Measurements from ENCODE around the gene ECT2. TPM values are rescaled to one million over a fixed set of nuclear protein-coding genes. Genes with fewer than 3 reads are reported as not detected.

The ECT2 gene
- polyA plus RNA-seq, 1 donor from 2014 or later, result 6.3 TPM

DNA sequence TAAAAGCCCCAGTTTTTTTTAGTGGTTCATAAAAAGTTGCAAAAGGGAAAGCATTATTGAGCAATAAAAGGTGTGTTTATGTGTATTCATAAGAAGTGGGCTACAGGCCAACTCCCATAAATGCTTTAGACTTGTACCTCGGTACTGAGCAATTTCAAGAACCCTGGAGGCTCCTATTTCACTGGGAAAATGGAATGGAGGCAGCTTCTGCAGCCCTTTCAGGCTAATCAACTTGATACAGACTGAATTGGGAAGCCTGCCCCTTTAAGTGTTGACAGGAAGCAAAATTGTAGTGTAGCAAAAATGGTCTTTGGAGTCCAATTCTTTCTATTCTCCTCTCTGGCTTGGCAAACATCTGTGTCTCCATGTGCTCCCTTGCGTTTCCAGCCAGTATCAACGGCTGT is 118.8 kb downstream of the ECT2 start:
- H2AFZ ChIP-seq (ENCODE audit: low read depth, low read length), result no peak overlapping the region
- no peaks in the 10 kb centered on the region for H3K36me3 ChIP-seq (ENCODE audit: insufficient read depth, low read length)
- H3K79me2 ChIP-seq (replicated peaks; ENCODE audit: insufficient read depth, low read length), result no peaks in the 10 kb centered on the region

GRCh38 chr3:172869784-172870518 is 119.4 kb downstream of the ECT2 start:
- no peak overlapping the region for H3K4me3 ChIP-seq (ENCODE audit: low read length)
- H3K9me2 ChIP-seq (ENCODE audit: insufficient read depth, low read length), result no peaks in the 10 kb centered on the region
- no peak overlapping the region for H3K27ac ChIP-seq (ENCODE audit: low read length)
- no peaks in the 10 kb centered on the region for H3K36me3 ChIP-seq (ENCODE audit: insufficient read depth, low read length)
- no peak overlapping the region for H3K9ac ChIP-seq (ENCODE audit: low read length)
- H3K4me2 ChIP-seq (ENCODE audit: low read length), result no peak overlapping the region
- H3K79me2 ChIP-seq (replicated peaks; ENCODE audit: insufficient read depth, low read length), result no peaks in the 10 kb centered on the region
- H2AFZ ChIP-seq (ENCODE audit: low read depth, low read length), result no peak overlapping the region
- H4K20me1 ChIP-seq (ENCODE audit: insufficient read depth), result no peaks in the 10 kb centered on the region
- H3K27me3 ChIP-seq (ENCODE audit: insufficient read depth, low read depth, low read length), result no peaks in the 10 kb centered on the region
- no peaks in the 10 kb centered on the region for H3K9me3 ChIP-seq (ENCODE audit: low read length)
- no peaks in the 10 kb centered on the region for H3F3A ChIP-seq (ENCODE audit: insufficient read depth, low read length, poor library complexity, severe bottlenecking)
- TF ChIP-seq CTCF (IDR thresholded peaks at IDR 0.05; ENCODE audit: poor library complexity, severe bottlenecking) (no peak), SMC3 (conservative IDR thresholded peaks at IDR 0.05; ENCODE audit: poor library complexity) (no peak), MXI1 (conservative IDR thresholded peaks at IDR 0.05; ENCODE audit: poor library complexity, severe bottlenecking) (no peak), POLR2AphosphoS5 (IDR thresholded peaks at IDR 0.05) (no peak), EZH2 (IDR thresholded peaks at IDR 0.05; ENCODE audit: borderline replicate concordance, insufficient read depth, low read length, poor library complexity, severe bottlenecking) (no peak), TAF1 (IDR thresholded peaks at IDR 0.05; ENCODE audit: low read depth) (no peak), EP300 (conservative IDR thresholded peaks at IDR 0.05; ENCODE audit: poor library complexity, severe bottlenecking) (no peak)
- TF ChIP-seq, protein P1, sequence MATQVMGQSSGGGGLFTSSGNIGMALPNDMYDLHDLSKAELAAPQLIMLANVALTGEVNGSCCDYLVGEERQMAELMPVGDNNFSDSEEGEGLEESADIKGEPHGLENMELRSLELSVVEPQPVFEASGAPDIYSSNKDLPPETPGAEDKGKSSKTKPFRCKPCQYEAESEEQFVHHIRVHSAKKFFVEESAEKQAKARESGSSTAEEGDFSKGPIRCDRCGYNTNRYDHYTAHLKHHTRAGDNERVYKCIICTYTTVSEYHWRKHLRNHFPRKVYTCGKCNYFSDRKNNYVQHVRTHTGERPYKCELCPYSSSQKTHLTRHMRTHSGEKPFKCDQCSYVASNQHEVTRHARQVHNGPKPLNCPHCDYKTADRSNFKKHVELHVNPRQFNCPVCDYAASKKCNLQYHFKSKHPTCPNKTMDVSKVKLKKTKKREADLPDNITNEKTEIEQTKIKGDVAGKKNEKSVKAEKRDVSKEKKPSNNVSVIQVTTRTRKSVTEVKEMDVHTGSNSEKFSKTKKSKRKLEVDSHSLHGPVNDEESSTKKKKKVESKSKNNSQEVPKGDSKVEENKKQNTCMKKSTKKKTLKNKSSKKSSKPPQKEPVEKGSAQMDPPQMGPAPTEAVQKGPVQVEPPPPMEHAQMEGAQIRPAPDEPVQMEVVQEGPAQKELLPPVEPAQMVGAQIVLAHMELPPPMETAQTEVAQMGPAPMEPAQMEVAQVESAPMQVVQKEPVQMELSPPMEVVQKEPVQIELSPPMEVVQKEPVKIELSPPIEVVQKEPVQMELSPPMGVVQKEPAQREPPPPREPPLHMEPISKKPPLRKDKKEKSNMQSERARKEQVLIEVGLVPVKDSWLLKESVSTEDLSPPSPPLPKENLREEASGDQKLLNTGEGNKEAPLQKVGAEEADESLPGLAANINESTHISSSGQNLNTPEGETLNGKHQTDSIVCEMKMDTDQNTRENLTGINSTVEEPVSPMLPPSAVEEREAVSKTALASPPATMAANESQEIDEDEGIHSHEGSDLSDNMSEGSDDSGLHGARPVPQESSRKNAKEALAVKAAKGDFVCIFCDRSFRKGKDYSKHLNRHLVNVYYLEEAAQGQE (IDR thresholded peaks at IDR 0.05; ENCODE audit: borderline replicate concordance), result no peak

More for the DNA sequence above, 118.8 kb downstream of the ECT2 start:
- Histone ChIP-seq H3K27ac (ENCODE audit: low read length) (no peak overlapping the region), H3K9me3 (ENCODE audit: low read length) (no peaks in the 10 kb centered on the region), H3K9ac (ENCODE audit: low read length) (no peak overlapping the region), H3F3A (ENCODE audit: insufficient read depth, low read length, poor library complexity, severe bottlenecking) (no peaks in the 10 kb centered on the region), H4K20me1 (ENCODE audit: insufficient read depth) (no peaks in the 10 kb centered on the region), H3K4me3 (ENCODE audit: low read length) (no peak overlapping the region), H3K4me2 (ENCODE audit: low read length) (no peak overlapping the region), H3K9me2 (ENCODE audit: insufficient read depth, low read length) (no peaks in the 10 kb centered on the region), H3K27me3 (ENCODE audit: insufficient read depth, low read depth, low read length) (no peaks in the 10 kb centered on the region)
- TF ChIP-seq EZH2 (IDR thresholded peaks at IDR 0.05; ENCODE audit: borderline replicate concordance, insufficient read depth, low read length, poor library complexity, severe bottlenecking) (no peak), MXI1 (conservative IDR thresholded peaks at IDR 0.05; ENCODE audit: poor library complexity, severe bottlenecking) (no peak), TAF1 (IDR thresholded peaks at IDR 0.05; ENCODE audit: low read depth) (no peak), POLR2AphosphoS5 (IDR thresholded peaks at IDR 0.05) (no peak), RAD21 (conservative IDR thresholded peaks at IDR 0.05) (no peak), CTCF (IDR thresholded peaks at IDR 0.05; ENCODE audit: poor library complexity, severe bottlenecking) (no peak), SMC3 (conservative IDR thresholded peaks at IDR 0.05; ENCODE audit: poor library complexity) (no peak), EP300 (conservative IDR thresholded peaks at IDR 0.05; ENCODE audit: poor library complexity, severe bottlenecking) (no peak)
- TF ChIP-seq, protein P1 (IDR thresholded peaks at IDR 0.05; ENCODE audit: borderline replicate concordance), result no peak
